ENCODE results near the gene SLC25A19.

DNA sequence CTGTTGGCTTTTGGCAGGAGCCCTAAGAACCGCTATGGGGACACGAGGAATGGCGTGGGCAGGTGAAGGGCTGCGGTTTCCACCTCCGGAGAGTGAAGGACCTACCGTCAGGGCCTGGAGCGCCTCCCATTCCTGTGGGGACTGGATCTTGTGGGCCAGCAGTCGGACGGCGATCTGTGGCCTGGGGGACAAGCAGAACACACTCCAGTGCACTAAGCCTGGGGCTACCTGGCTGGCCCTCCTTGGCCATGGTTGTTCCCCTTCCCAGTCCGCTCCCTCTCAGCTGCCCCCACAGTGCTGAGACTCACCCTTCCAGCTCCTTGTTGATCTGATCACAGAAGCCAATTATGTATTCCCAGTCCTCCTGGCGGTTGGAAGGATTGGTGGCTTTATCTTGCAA is 42.8 kb downstream of the SLC25A19 start:
- no peak for TF ChIP-seq ZNF274 (IDR thresholded peaks at IDR 0.05; ENCODE audit: low read depth, low read length)
- no peak for TF ChIP-seq YY1 (IDR thresholded peaks at IDR 0.05; ENCODE audit: insufficient read depth, insufficient read length)
